H9 (cell line): Measurements from ENCODE around the gene CACNG6. TPM values are rescaled to one million over a fixed set of nuclear protein-coding genes. Genes with fewer than 3 reads are reported as not detected.

Experiments
- DNase-seq: peaks from one replicate; pipeline ENCODE4 v3.0.0-alpha.2; 2017
- H2AFZ ChIP-seq: one replicate; pipeline ENCODE4 v1.6.1; 2013; ENCODE audit warnings: mild to moderate bottlenecking, low read length, control low read depth, moderate library complexity
- H2AK5ac ChIP-seq: 2 replicates; pipeline ENCODE4 v1.6.1; 2013; ENCODE audit warnings: low read length, control low read depth, mixed read lengths; ENCODE audit not compliant: insufficient read length
- H2BK120ac ChIP-seq: one replicate; pipeline ENCODE4 v1.6.1; 2013; ENCODE audit warnings: low read depth, mild to moderate bottlenecking, low read length, control low read depth, inconsistent platforms; ENCODE audit not compliant: poor library complexity, severe bottlenecking
- H2BK12ac ChIP-seq: 2 replicates; pipeline ENCODE4 v1.6.1; 2013; ENCODE audit warnings: low read length, control low read depth, mixed read lengths, low read depth; ENCODE audit not compliant: insufficient read length
- H2BK15ac ChIP-seq: 2 replicates; pipeline ENCODE4 v1.6.1; 2013; ENCODE audit warnings: low read depth, low read length, control low read depth
- H2BK20ac ChIP-seq: one replicate; pipeline ENCODE4 v1.6.1; 2013; ENCODE audit warnings: low read depth, mild to moderate bottlenecking, low read length, control low read depth, inconsistent platforms; ENCODE audit not compliant: poor library complexity, severe bottlenecking
- H2BK5ac ChIP-seq: 2 replicates; pipeline ENCODE4 v1.6.1; 2013; ENCODE audit warnings: low read length, control low read depth, mixed read lengths; ENCODE audit not compliant: insufficient read length
- H3K14ac ChIP-seq: 2 replicates; pipeline ENCODE4 v1.6.1; 2013; ENCODE audit warnings: low read length, control low read depth; ENCODE audit not compliant: insufficient read depth
- H3K18ac ChIP-seq: 2 replicates; pipeline ENCODE4 v1.6.1; 2013; ENCODE audit warnings: low read depth, mild to moderate bottlenecking, mixed read lengths, low read length, control low read depth; ENCODE audit not compliant: insufficient read length
- H3K23ac ChIP-seq: 2 replicates; pipeline ENCODE4 v1.6.1; 2013; ENCODE audit warnings: low read length, control low read depth, mixed read lengths, low read depth; ENCODE audit not compliant: insufficient read length
- H3K23me2 ChIP-seq: 2 replicates; pipeline ENCODE4 v1.6.1; 2013; ENCODE audit warnings: low read depth, mild to moderate bottlenecking, mixed read lengths, low read length, control low read depth; ENCODE audit not compliant: insufficient read length, poor library complexity, severe bottlenecking
- H3K27ac ChIP-seq: 2 replicates; pipeline ENCODE4 v1.5.1; 2013; ENCODE audit warnings: low read length, control low read depth, mixed read lengths, low read depth; ENCODE audit not compliant: insufficient read length
- H3K27me3 ChIP-seq: 2 replicates; pipeline ENCODE4 v1.6.1; 2013; ENCODE audit warnings: low read length, control low read depth, inconsistent platforms; ENCODE audit not compliant: insufficient read depth
- H3K4ac ChIP-seq: 2 replicates; pipeline ENCODE4 v1.6.1; 2013; ENCODE audit warnings: low read depth, mild to moderate bottlenecking, control low read depth, inconsistent platforms, low read length, moderate library complexity
- H3K4me1 ChIP-seq: 2 replicates; pipeline ENCODE4 v1.6.1; 2013; ENCODE audit warnings: low read length, control low read depth, inconsistent platforms; ENCODE audit not compliant: insufficient read depth
- H3K4me2 ChIP-seq: 2 replicates; pipeline ENCODE4 v1.6.1; 2013; ENCODE audit warnings: low read length, control low read depth, mixed read lengths; ENCODE audit not compliant: insufficient read length, insufficient read depth
- H3K56ac ChIP-seq: 2 replicates; pipeline ENCODE4 v1.6.1; 2013; ENCODE audit warnings: low read depth, mild to moderate bottlenecking, mixed read lengths, low read length, control low read depth; ENCODE audit not compliant: insufficient read length
- H3K79me1 ChIP-seq: 2 replicates; pipeline ENCODE4 v1.6.1; 2013; ENCODE audit warnings: low read depth, mild to moderate bottlenecking, moderate library complexity, low read length, control low read depth, inconsistent platforms; ENCODE audit not compliant: insufficient read depth, poor library complexity, severe bottlenecking
- H3K79me2 ChIP-seq: 2 replicates; pipeline ENCODE4 v1.6.1; 2013; ENCODE audit warnings: low read length, control low read depth, inconsistent platforms; ENCODE audit not compliant: insufficient read depth
- H3K9ac ChIP-seq: 2 replicates; pipeline ENCODE4 v1.6.1; 2013; ENCODE audit warnings: low read length, control low read depth, mixed read lengths; ENCODE audit not compliant: insufficient read length; ENCODE audit errors: extremely low read depth
- H3K9me3 ChIP-seq: one replicate; pipeline ENCODE4 v1.6.1; 2013; ENCODE audit warnings: low read depth, low read length, inconsistent platforms; ENCODE audit not compliant: control insufficient read depth
- H3T11ph ChIP-seq: one replicate; pipeline ENCODE4 v1.6.1; 2013; ENCODE audit warnings: mild to moderate bottlenecking, low read length, control low read depth, inconsistent platforms
- H4K20me1 ChIP-seq: one replicate; pipeline ENCODE4 v1.6.1; 2013; ENCODE audit not compliant: control insufficient read depth, insufficient read length, insufficient read depth
- H4K5ac ChIP-seq: 2 replicates; pipeline ENCODE4 v1.6.1; 2013; ENCODE audit warnings: low read depth, mild to moderate bottlenecking, mixed read lengths, low read length, control low read depth; ENCODE audit not compliant: insufficient read length
- H4K8ac ChIP-seq: replicated peaks from 2 replicates; pipeline ENCODE4 v1.6.1; 2013; ENCODE audit warnings: low read length, control low read depth, mixed read lengths, low read depth; ENCODE audit not compliant: insufficient read length
- H4K91ac ChIP-seq: 2 replicates; pipeline ENCODE4 v1.6.1; 2013; ENCODE audit warnings: low read depth, mild to moderate bottlenecking, moderate library complexity, mixed read lengths, low read length, control low read depth; ENCODE audit not compliant: insufficient read length
- H3K27ac Mint-ChIP-seq, 3 experiments: 2 replicates in 2 of 3; 3 replicates in 1 of 3; pipeline ENCODE4 v1.8.0; 2020 to 2021; ENCODE audit warnings: mixed read lengths in 3 of 3, mild to moderate bottlenecking in 1 of 3, moderate library complexity in 1 of 3
- H3K27me3 Mint-ChIP-seq: 2 replicates; pipeline ENCODE4 v1.8.0; 2021; ENCODE audit warnings: low read depth, mild to moderate bottlenecking, moderate library complexity, mixed read lengths
- H3K36me3 Mint-ChIP-seq, 3 experiments: 2 replicates in 2 of 3; 3 replicates in 1 of 3; pipeline ENCODE4 v1.8.0; 2020 to 2021; ENCODE audit warnings: low read depth in 3 of 3, mixed read lengths in 3 of 3; ENCODE audit not compliant: insufficient read depth in 1 of 3
- H3K4me1 Mint-ChIP-seq, 2 experiments: 2 replicates each; pipeline ENCODE4 v1.8.0; 2020; ENCODE audit warnings: mixed read lengths in 2 of 2
- H3K4me3 Mint-ChIP-seq, 2 experiments: 2 replicates in 1 of 2; 3 replicates in 1 of 2; pipeline ENCODE4 v1.8.0; 2020 to 2021; ENCODE audit warnings: mild to moderate bottlenecking in 2 of 2, mixed read lengths in 2 of 2, moderate library complexity in 1 of 2
- H3K9me3 Mint-ChIP-seq, 2 experiments: 2 replicates in 1 of 2; 3 replicates in 1 of 2; pipeline ENCODE4 v1.8.0; 2020; ENCODE audit warnings: mild to moderate bottlenecking in 2 of 2, mixed read lengths in 2 of 2, moderate library complexity in 1 of 2
- CTCF ChIP-seq: fragments of 200-600 bp; sonication (generic); conservative IDR thresholded peaks from 3 replicates; pipeline ENCODE4 v1.8.0; 2021; ENCODE audit warnings: antibody characterized with exemption, mild to moderate bottlenecking
- WGBS: extraction: QIAGEN DNeasy Blood & Tissue Kit; methylation state at CpG from one replicate; pipeline ENCODE4 v1.1.7; 2013; ENCODE audit warnings: missing lambda C conversion rate, low lambda C conversion rate, mixed read lengths; ENCODE audit not compliant: insufficient read length; ENCODE audit errors: extremely low coverage; 5-methylcytosine and 5-hydroxymethylcytosine counted together
- total RNA-seq: library from RNA; stranded (reverse); gene quantifications from 2 replicates; pipeline ENCODE4 v1.2.1, GENCODE V29; 2021

The CACNG6 gene
- total RNA-seq, 1 experiment from 2014 or later: 1.6 TPM

- WGBS: no CpG with 5 or more reads among the region's 9 CpGs
- H3K27ac Mint-ChIP-seq: peak overlapping the region in 1 of 3 experiments; percentile 36; a peak in 3 of 7 replicates
- Histone ChIP-seq H2BK120ac (no peak overlapping the region), H3K27ac (no peak overlapping the region), H3K4me1 (peaks cover 4% of the 10 kb centered on the region; the same call in 1 of the 2 replicates), H3K4me2 (no peak overlapping the region), H2AFZ (no peak overlapping the region), H2BK20ac (no peak overlapping the region), H3K9me3 (no peaks in the 10 kb centered on the region), H3K23ac (no peak overlapping the region), H4K91ac (no peak overlapping the region), H3K9ac (no peak overlapping the region), H3K79me2 (no peaks in the 10 kb centered on the region), H3K23me2 (no peaks in the 10 kb centered on the region), H3K4ac (no peak overlapping the region), H4K20me1 (no peaks in the 10 kb centered on the region), H2BK15ac (no peak overlapping the region), H2BK5ac (no peak overlapping the region), H3K14ac (no peak overlapping the region), H2BK12ac (no peak overlapping the region), H4K5ac (no peak overlapping the region), H3K27me3 (no peaks in the 10 kb centered on the region), H3K79me1 (no peaks in the 10 kb centered on the region), H3K18ac (no peak overlapping the region), H3K56ac (no peak overlapping the region), H4K8ac (no peak overlapping the region), H3T11ph (no peak overlapping the region), H2AK5ac (no peak overlapping the region)
- H3K36me3 Mint-ChIP-seq: no peaks in the 10 kb centered on the region
- H3K4me1 Mint-ChIP-seq: peaks cover 23 to 25% of the 10 kb centered on the region in 2 experiments
- H3K9me3 Mint-ChIP-seq: peaks cover 0 to 2% of the 10 kb centered on the region in 2 experiments; a peak in 1 of 5 replicates
- no peak overlapping the region for H3K4me3 Mint-ChIP-seq
- peaks cover 11% of the 10 kb centered on the region; the same call in 1 of the 2 replicates for H3K27me3 Mint-ChIP-seq
- TF ChIP-seq CTCF: no peak
- peak; percentile 40 for DNase-seq
Measured at GRCh38 chr19:54041969-54042606, 50.7 kb downstream of the CACNG6 start.
